Suprapubic skin (tissue), 4 donors: Measurements from ENCODE around the gene PKN1. TPM values are rescaled to one million over a fixed set of nuclear protein-coding genes. Genes with fewer than 3 reads are reported as not detected.
A peak's percentile ranks its signal among the peaks of the same experiment; 100 is the strongest.

Source experiments
- DNase-seq, 2 donors: peaks; one replicate each; pipeline ENCODE4 v3.0.0-alpha.2; 2019; ENCODE audit warnings: low spot score in 2 of 2
- H3K27ac ChIP-seq: fragments of 200-600 bp; sonication (generic); one replicate; pipeline ENCODE4 v1.5.1; 2019
- H3K27me3 ChIP-seq: fragments of 200-600 bp; sonication (generic); one replicate; pipeline ENCODE4 v1.5.1; 2019
- H3K36me3 ChIP-seq: fragments of 200-600 bp; sonication (generic); one replicate; pipeline ENCODE4 v1.5.1; 2019
- H3K4me1 ChIP-seq: fragments of 200-600 bp; sonication (generic); one replicate; pipeline ENCODE4 v1.5.1; 2019
- H3K4me3 ChIP-seq: fragments of 200-600 bp; sonication (generic); one replicate; pipeline ENCODE4 v1.5.1; 2019; ENCODE audit warnings: mild to moderate bottlenecking
- H3K9me3 ChIP-seq: fragments of 200-600 bp; sonication (generic); one replicate; pipeline ENCODE4 v1.5.1; 2019
- EP300 ChIP-seq: sonication (generic); formaldehyde crosslinking; IDR thresholded peaks from one replicate; pipeline ENCODE4 v1.6.1; 2017; ENCODE audit warnings: antibody characterized with exemption
- POLR2A ChIP-seq, 2 donors: fragments of 450-650 bp; IDR thresholded peaks; one replicate each; pipeline ENCODE4 v1.6.1; 2017; ENCODE audit warnings: antibody characterized with exemption in 2 of 2, mild to moderate bottlenecking in 2 of 2, moderate library complexity in 2 of 2
- POLR2AphosphoS5 ChIP-seq, 3 donors: sonication (generic); formaldehyde crosslinking; IDR thresholded peaks; one replicate each; pipeline ENCODE4 v1.6.1; 2017; ENCODE audit warnings: antibody characterized with exemption in 3 of 3
- WGBS: methylation state at CpG from one replicate; pipeline ENCODE4 v1.1.5; 2018; 5-methylcytosine and 5-hydroxymethylcytosine counted together
- total RNA-seq, 4 donors: library from RNA; depleted of rRNA; stranded (reverse); fragments of >200 nt; gene quantifications; one replicate each; pipeline ENCODE4 v1.1.0, GENCODE V29; 2016
- TF ChIP-seq, protein P1 (sequence below), 2 donors: fragments of 200-600 bp in 1 of 2; fragments of 450-650 bp in 1 of 2; sonication (generic) in 1 of 2; IDR thresholded peaks; one replicate each; pipeline ENCODE4 v1.5.1; 2016 to 2019; ENCODE audit warnings: antibody characterized with exemption in 2 of 2, mild to moderate bottlenecking in 1 of 2, moderate library complexity in 1 of 2

Gene PKN1
- total RNA-seq, 4 donors from 2014 or later, result 8.6 to 21.2 (median 14.9) TPM

DNA sequence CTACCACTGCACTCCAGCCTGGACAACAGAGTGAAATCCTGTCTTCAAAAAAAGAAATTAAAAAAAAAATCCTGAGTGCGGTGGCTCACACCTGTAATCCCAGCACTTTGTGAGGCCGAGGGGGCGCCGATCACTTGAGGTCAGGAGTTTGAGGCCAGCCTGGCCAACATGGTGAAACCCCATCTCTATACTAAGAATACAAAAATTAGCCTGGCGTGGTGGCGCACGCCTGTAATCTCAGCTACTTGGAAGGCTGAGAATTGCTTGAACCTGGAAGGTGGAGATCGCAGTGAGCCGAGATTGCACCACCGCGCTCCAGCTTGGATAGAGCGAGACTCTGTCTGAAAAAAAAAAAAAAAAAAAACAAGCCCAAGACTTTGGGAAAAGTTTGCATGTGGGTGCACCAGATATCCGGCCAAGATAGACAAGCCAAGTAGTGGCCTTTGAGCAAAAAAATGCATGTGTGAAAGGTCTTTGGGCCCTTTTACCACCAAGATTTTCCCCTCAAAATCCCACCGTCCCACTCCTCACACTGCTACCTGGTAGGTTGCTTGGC lies 79.4 kb downstream of the PKN1 start:
- H3K4me3 ChIP-seq, result no peak overlapping the region
- WGBS, result 89% methylated on average over 14 of the region's 14 CpGs
- no peak for DNase-seq
- no peak for TF ChIP-seq POLR2AphosphoS5 (IDR thresholded peaks at IDR 0.05)
- TF ChIP-seq EP300, result no peak
- no peak for TF ChIP-seq POLR2A (IDR thresholded peaks at IDR 0.05)
- TF ChIP-seq, protein P1, sequence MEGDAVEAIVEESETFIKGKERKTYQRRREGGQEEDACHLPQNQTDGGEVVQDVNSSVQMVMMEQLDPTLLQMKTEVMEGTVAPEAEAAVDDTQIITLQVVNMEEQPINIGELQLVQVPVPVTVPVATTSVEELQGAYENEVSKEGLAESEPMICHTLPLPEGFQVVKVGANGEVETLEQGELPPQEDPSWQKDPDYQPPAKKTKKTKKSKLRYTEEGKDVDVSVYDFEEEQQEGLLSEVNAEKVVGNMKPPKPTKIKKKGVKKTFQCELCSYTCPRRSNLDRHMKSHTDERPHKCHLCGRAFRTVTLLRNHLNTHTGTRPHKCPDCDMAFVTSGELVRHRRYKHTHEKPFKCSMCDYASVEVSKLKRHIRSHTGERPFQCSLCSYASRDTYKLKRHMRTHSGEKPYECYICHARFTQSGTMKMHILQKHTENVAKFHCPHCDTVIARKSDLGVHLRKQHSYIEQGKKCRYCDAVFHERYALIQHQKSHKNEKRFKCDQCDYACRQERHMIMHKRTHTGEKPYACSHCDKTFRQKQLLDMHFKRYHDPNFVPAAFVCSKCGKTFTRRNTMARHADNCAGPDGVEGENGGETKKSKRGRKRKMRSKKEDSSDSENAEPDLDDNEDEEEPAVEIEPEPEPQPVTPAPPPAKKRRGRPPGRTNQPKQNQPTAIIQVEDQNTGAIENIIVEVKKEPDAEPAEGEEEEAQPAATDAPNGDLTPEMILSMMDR (IDR thresholded peaks at IDR 0.05), result no peak
- no peaks in the 10 kb centered on the region for H3K27me3 ChIP-seq
- H3K9me3 ChIP-seq, result no peaks in the 10 kb centered on the region
- H3K27ac ChIP-seq, result no peak overlapping the region
- H3K36me3 ChIP-seq, result peaks cover 26% of the 10 kb centered on the region
- H3K4me1 ChIP-seq, result peaks cover 50% of the 10 kb centered on the region

GRCh38 chr19:14514215-14514863 lies 81.2 kb downstream of the PKN1 start:
- Histone ChIP-seq H3K27ac (no peak overlapping the region), H3K27me3 (no peaks in the 10 kb centered on the region), H3K4me1 (peaks cover 55% of the 10 kb centered on the region), H3K4me3 (no peak overlapping the region), H3K36me3 (peaks cover 26% of the 10 kb centered on the region), H3K9me3 (no peaks in the 10 kb centered on the region)
- TF ChIP-seq, protein P1 (IDR thresholded peaks at IDR 0.05), result no peak
- no peak for TF ChIP-seq POLR2A (IDR thresholded peaks at IDR 0.05)
- no peak for TF ChIP-seq EP300
- TF ChIP-seq POLR2AphosphoS5 (IDR thresholded peaks at IDR 0.05), result no peak
- DNase-seq, result no peak
- WGBS, result 85% methylated on average over 8 of the region's 8 CpGs

DNA sequence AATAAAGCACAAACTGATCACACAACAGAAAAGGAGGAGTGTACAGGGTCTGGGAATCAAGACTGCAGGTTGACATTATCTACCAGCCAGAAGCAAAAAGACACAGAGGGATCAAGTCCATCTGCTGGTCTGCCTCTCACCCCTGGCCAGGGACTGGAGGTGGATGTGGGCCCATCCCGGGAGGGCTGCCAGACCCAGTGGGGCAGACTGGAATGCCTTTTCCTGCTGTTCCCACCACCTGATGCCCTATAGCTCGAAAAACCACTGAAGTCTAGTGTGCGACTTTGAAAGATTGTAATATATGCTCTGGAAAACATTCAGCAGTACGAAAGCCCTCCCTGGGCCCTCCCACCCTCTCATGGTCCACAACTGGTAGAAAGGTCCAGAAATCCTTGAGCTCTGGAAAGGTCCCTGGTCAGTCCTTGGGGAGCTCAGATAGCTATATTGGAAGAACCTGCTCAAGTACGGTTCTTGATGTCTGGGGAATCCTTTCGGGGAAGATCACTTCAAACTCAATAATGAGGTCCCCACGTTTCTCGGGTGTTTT lies 82.5 kb downstream of the PKN1 start:
- H3K9me3 ChIP-seq, result no peaks in the 10 kb centered on the region
- WGBS, result 40% methylated on average over 8 of the region's 8 CpGs
- H3K4me3 ChIP-seq, result peak overlapping the region; percentile 68
- H3K4me1 ChIP-seq, result peaks cover 55% of the 10 kb centered on the region
- no peak for DNase-seq
- H3K27me3 ChIP-seq, result no peaks in the 10 kb centered on the region
- TF ChIP-seq POLR2AphosphoS5 (IDR thresholded peaks at IDR 0.05) (no peak), POLR2A (IDR thresholded peaks at IDR 0.05) (no peak), EP300 (no peak)
- TF ChIP-seq, protein P1 (IDR thresholded peaks at IDR 0.05), result no peak
- peaks cover 26% of the 10 kb centered on the region for H3K36me3 ChIP-seq
- H3K27ac ChIP-seq, result no peak overlapping the region

GRCh38 chr19:14516048-14516534 lies 83.0 kb downstream of the PKN1 start:
- Histone ChIP-seq H3K27ac (no peak overlapping the region), H3K4me3 (peak overlapping the region; percentile 68), H3K9me3 (no peaks in the 10 kb centered on the region), H3K27me3 (no peaks in the 10 kb centered on the region), H3K4me1 (peaks cover 54% of the 10 kb centered on the region), H3K36me3 (peaks cover 26% of the 10 kb centered on the region)
- WGBS, result 35% methylated on average over 13 of the region's 15 CpGs
- TF ChIP-seq POLR2A (IDR thresholded peaks at IDR 0.05), result no peak
- TF ChIP-seq POLR2AphosphoS5 (IDR thresholded peaks at IDR 0.05), result no peak
- TF ChIP-seq, protein P1 (IDR thresholded peaks at IDR 0.05), result no peak
- TF ChIP-seq EP300, result no peak
- no peak for DNase-seq

DNA sequence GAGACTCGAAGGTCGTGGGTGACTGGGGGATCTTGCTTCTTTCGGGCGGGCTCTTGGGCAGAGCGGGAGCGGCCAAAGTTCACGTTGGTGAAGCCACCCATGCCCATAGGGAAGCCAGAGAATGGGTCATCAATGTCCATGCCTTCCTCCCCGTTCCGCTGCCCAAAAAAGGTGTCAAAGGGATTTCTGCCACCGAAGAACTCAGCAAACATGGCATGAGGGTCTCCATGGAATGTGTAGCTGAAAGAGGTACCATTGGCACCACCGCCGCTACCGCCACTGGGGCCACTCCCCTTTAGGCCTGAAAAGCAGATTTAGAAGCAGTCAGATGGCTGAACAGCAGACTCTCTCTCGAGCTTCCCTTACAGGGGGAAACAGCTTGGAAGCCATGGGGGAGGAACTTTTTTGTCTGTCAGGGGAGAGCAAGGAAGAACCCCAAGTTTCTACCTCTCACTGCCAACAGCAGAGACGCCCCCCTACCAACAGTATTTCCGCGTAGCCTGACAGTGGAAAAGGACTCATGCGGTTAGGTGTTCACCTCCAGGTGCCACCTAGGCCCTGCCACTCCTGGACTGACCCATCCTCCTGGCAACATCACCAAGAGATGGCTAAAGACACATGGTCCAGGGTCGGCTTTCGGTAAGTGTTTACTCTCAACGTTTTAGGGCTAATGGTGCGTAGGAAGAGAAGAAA lies 83.8 kb downstream of the PKN1 start:
- Histone ChIP-seq H3K27ac (peak overlapping the region; percentile 95), H3K27me3 (no peaks in the 10 kb centered on the region), H3K4me1 (peaks cover 50% of the 10 kb centered on the region), H3K9me3 (no peaks in the 10 kb centered on the region), H3K36me3 (peaks cover 26% of the 10 kb centered on the region), H3K4me3 (peak overlapping the region; percentile 68)
- no peak for DNase-seq
- TF ChIP-seq POLR2A (IDR thresholded peaks at IDR 0.05) (no peak), POLR2AphosphoS5 (IDR thresholded peaks at IDR 0.05) (no peak), EP300 (no peak)
- TF ChIP-seq, protein P1 (IDR thresholded peaks at IDR 0.05), result no peak
- 13% methylated on average over 22 of the region's 22 CpGs for WGBS
